NCI-H524 treated with DMSO at 0.1 percent for 48 hours (cell line): ENCODE results near the gene ATP1A1.

Experiments
- DNase-seq: peaks from one replicate; lab custom pipeline; 2025; lab: John Stamatoyannopoulos, UW

ATP1A1 gene

GRCh38 chr1:116372191-116372590 is 853 bp upstream of the ATP1A1 start:
- DNase-seq: no peak

- no peak for DNase-seq
Observed at GRCh38 chr1:116373431-116374352, 648 bp downstream of the ATP1A1 start.

DNA sequence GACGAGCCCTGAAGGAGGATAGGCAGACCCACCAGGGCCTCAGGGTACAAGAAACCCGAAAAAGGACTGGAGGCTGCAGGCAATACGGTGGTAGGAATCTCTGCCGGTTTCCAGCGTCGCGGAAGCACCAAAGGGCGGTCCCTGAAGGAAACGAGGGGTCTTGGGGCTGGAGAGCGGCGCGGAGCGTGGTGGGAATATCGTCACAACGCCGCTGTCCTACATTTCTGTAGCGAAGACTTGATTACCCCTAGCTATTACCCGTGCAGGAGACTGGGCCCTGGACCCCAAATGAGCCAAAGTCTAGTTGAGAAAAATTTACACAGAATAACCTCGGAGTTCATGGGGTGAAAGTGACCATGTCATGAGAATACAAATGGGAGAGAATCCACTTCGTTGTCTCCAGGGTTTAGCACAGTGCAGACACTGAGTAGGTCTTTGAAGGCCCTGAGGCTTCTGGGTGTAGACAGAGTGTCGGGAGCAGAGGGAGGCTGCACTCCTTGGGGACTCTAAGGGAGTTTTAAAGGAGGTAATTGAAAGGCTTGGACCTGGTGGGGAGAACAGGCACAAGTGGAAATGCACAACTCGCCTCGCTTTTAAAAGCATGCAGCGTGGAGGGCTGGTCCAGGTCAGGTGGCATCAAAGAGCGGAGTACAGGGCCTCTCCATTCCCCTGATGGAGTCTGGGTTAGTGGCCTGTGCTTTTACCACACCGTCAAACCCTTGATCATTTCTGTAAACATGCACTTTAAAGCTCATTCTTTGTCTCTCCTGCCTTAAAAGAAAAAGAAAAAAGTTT is 1.5 kb downstream of the ATP1A1 start:
- no peak for DNase-seq

DNA sequence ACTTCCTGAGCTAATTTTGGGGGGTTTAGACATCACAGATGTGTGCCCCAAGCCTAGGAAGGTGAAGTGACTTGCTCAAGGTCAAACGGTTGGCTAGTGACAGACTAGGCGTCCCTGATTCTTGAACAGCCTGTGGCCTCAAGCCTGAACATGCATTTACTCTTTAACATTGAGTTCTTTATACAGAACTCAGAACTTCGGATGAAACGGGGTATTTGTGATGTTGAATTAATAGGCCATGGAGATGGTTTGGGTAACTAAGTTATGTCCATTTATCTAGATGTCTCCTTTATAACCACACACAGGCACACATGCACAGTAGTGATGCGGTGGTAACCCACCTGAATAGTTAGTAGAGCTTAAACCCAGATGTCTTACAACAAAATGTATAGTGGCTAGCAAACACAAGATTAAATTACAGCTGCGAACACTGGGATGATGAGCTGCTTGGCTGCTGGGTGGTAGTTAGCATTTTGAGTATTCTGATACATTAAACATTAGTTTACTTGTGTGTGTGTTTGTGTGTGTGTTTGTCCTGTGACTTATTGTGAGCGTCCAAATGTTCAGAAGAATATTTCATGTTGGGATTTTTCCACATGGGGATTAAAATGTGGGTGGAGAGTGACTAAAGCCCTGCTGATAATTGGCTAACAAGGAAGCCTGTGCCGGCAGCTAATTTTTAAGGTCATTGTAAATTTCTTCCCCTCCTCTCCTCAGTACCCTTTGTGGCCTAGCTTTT is 2.3 kb downstream of the ATP1A1 start:
- no peak for DNase-seq

- no peak for DNase-seq
Observed at GRCh38 chr1:116375887-116376728, 3.1 kb downstream of the ATP1A1 start.

DNA sequence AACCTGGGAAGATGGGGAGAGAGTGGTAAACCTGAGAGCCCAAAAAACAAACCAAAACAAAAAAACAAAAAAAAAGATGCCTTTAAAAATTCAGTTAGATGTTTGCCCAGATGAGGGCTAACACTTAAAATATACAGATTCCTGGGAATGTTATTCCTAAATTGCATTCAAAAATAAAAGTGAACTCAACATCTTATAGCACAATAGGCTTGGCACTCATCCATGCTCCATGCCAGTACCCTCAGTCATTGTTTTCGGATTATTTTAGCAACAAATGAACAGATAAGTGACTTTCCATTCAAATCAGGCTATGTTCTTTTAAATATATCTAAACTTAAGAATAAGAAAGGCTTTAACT is 3.7 kb downstream of the ATP1A1 start:
- no peak for DNase-seq

- no peak for DNase-seq
Observed at GRCh38 chr1:116377541-116378529, 4.8 kb downstream of the ATP1A1 start.

GRCh38 chr1:116379057-116379630 is 6.1 kb downstream of the ATP1A1 start:
- no peak for DNase-seq

DNA sequence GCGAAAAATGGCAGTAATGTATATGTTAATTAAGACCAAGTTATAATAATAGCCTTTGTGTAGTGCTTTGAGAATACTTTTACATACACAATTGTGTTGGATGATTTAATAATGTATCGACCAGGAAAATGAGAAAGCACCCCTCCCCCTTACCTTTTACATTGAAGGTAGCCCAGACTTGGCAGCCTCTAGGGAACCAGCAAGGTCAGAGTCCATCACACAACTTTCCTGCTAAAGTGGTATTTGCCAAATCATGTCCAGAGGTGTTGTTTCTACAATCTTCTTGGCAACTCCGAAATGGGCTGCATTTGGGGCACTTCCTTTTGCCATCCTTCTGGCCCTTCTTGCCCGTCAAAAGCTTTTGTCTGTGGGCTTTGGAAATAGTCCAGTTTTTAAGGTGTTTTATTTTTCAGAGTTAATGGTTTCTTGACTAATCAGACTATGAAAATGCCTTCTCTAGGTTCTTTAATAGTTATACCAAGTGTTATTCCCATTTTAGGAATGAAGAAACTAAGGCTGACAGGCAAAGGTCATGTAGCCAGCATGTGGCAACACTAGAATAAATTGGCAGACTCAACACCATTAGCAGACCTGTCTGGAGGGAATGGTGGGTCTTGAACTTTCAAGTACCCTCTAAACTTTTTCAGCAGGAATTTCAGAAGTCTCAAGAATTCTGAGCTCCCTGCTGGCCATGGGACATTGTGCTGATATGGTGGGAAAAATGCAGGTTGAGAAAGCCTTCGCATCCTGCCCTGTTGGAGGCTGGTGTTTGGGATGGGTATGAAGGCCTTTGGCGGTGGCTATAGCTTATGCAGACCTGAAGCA is 6.8 kb downstream of the ATP1A1 start:
- DNase-seq: no peak

DNA sequence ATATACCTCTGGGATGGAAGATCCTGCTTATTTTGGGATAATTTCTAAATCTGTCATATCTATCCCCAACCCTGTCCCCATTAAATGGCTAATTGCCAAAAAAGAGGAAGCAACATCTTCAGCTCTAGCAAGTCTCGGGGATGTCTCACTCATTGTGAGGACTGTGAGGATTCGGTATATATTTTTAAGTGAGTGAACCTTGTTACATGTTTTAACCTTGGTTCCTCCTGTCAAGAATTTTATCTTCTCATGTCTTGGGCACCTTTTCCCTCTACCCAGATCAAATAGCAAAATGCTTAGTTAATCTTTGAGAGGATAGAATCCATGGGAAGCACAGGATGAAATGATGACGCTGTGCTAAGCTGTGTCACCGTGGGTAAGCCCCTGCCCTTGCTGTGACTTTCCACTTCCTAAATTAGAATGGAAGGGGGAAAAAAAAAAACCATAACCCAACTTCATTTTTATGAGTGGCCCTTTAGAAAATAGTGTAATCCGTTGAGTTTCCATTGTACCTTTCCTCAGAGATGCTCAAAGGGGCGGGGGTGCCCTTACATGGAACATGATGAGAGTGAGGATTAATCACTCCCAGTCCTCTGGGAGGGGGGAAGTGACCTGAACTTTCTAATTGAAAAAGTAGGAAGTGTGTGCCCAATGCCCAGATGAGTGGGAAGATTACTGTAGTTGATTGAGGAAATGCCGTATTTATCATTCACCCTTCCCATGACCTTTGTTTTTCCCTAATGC is 7.6 kb downstream of the ATP1A1 start:
- no peak for DNase-seq

DNA sequence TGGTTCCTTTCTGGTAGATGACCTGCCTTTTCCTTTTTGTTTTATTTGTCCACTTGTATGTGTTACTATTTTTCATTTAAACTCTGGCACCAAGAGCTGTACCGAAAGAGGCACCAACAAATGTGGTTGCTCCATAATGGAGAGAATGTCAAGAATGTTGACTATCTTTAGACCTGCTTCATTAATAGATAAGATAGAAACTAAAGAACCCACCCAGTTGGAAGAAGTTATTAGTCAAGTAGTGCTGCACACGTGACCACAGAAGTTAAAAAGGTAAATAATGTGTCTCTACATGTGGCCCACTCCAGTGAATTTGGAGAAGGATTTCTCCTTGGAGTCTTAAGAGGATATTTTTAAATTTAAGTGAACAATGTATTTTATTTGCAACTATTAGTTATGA is 9.3 kb downstream of the ATP1A1 start:
- no peak for DNase-seq

DNA sequence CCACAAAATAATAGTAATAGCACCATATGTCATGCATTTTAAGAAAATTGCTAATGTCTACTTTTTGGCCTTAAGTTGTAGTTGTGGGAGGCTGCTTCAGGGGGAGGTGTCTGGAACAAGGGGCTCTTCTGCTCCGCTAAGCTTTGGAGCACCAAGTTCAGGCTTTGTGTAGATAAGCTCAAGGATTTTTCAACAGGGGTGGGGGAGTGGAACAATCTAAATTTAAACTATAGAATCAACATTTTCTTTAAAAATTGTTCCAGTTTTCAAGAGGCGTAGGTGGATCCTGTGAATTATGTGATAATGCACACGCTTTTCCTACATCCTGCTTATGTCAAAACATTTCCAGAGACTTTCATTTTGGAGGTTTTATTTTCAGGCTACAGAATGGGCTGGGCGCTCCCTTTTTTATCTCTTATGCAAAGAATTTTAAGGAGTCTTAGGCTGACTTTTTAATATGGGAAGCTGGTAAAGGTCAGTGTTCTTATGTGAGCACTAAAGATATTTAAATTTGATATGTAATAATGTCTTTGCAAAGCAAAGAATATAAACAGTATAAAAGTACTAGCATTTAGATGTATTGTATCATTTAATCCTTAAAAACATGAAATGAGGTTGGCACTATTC is 9.9 kb downstream of the ATP1A1 start:
- DNase-seq: no peak

DNA sequence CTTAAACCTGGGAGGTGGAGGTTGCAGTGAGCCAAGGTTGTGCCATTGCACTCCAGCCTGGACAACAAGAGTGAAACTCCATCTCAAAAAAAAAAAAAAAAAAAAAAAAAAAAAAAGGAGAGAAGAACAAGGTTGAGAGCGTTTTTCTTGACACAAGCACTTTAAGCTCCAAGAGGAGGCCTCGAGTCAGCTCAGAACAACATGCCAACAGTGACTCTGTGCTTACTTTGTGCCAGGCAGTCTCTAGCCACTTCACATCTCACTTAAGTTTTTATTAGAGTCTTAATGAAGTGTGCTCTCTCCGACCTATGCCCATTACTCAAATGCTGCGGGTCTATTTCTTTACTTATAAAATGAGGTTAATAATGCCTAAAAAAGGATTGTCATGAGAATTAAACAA is 13.0 kb downstream of the ATP1A1 start:
- no peak for DNase-seq

GRCh38 chr1:116387551-116387950 is 14.5 kb downstream of the ATP1A1 start:
- no peak for DNase-seq

DNA sequence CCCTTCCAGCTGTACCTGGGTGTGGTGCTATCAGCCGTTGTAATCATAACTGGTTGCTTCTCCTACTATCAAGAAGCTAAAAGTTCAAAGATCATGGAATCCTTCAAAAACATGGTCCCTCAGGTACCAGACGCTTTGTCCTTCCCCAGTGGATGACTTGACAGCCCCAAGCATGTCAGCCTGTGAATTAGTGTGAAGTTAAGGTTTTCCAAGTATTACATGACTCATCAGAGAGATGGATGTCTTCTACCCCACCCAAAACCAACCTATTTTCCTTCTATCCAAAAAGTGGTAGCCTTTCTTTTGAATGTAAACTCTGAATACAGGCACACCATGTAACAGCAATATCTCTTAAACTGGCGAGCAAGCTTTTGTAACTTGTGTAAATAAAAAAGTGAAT is 15.1 kb downstream of the ATP1A1 start:
- DNase-seq: no peak

- DNase-seq: no peak
Observed at GRCh38 chr1:116389013-116389412, 16.0 kb downstream of the ATP1A1 start.

- DNase-seq: no peak
Observed at GRCh38 chr1:116389686-116390085, 16.6 kb downstream of the ATP1A1 start.

DNA sequence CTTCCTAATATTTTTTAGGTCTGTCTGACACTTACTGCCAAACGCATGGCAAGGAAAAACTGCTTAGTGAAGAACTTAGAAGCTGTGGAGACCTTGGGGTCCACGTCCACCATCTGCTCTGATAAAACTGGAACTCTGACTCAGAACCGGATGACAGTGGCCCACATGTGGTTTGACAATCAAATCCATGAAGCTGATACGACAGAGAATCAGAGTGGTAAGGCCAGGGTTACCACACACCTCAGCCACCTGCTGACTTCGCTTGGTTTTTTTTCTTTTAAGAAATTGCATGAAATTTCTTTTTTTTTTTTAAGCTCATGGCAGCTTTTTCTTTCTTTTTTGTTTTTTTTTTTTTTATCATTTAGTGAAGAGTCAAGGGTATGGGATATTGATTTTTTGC is 17.2 kb downstream of the ATP1A1 start:
- DNase-seq: no peak
